SK-N-SH (cell line): ENCODE measurements around the gene FGF18. TPM values are rescaled to one million over a fixed set of nuclear protein-coding genes. Genes with fewer than 3 reads are reported as not detected.

ENCODE experiments used
- CTCF ChIA-PET: fragments of 300-600, 350-600 bp; formaldehyde crosslinking; extraction: SDS; loops from one replicate; lab custom pipeline; 2021; lab: Yijun Ruan, JAX
- POLR2A ChIA-PET: fragments of 350-600 bp; sonication (Branson Sonifier 250); formaldehyde crosslinking; extraction: SDS; loops from one replicate; lab custom pipeline; 2020; ENCODE audit warnings: antibody characterized with exemption, inconsistent platforms; lab: Yijun Ruan, JAX
- DNase-seq: peaks from one replicate; pipeline ENCODE4 v3.0.0; 2012
- H2AFZ ChIP-seq: fragments of 200-600 bp; sonication (generic); 2 replicates; pipeline ENCODE4 v1.8.1; 2016; ENCODE audit warnings: antibody characterized with exemption, mild to moderate bottlenecking, low read depth
- H3F3A ChIP-seq: fragments of 200-600 bp; sonication (generic); replicated peaks from 2 replicates; pipeline ENCODE3; 2016; ENCODE audit warnings: antibody characterized with exemption, mild to moderate bottlenecking; ENCODE audit not compliant: insufficient read depth
- H3K27ac ChIP-seq, 2 experiments: fragments of 200-500 bp in 1 of 2; fragments of 200-600 bp in 1 of 2; sonication (Bioruptor generic) in 1 of 2; sonication (generic), shearing (Covaris generic) in 1 of 2; 2 replicates each; pipeline versions ENCODE4 v1.5.1 to v1.6.1; 2014 to 2016; ENCODE audit warnings: low read depth in 2 of 2, inconsistent platforms in 1 of 2, low read length in 1 of 2, mild to moderate bottlenecking in 1 of 2, mixed read lengths in 1 of 2
- H3K27me3 ChIP-seq: fragments of 200-600 bp; sonication (generic), shearing (Covaris generic); 2 replicates; pipeline ENCODE4 v1.6.1; 2016; ENCODE audit warnings: mixed run types; ENCODE audit not compliant: insufficient read depth
- H3K36me3 ChIP-seq, 2 experiments: fragments of 200-500 bp in 1 of 2; fragments of 200-600 bp in 1 of 2; sonication (Bioruptor generic) in 1 of 2; sonication (generic) in 1 of 2; replicated peaks in 1 of 2; 2 replicates each; pipeline versions ENCODE3 to v1.5.1; 2014 to 2016; ENCODE audit warnings: low read length in 1 of 2, mild to moderate bottlenecking in 1 of 2; ENCODE audit not compliant: insufficient read depth in 2 of 2, control insufficient read depth in 1 of 2
- H3K4me1 ChIP-seq, 2 experiments: fragments of 200-500 bp in 1 of 2; fragments of 200-600 bp in 1 of 2; sonication (Bioruptor generic) in 1 of 2; sonication (generic), shearing (Covaris generic) in 1 of 2; 2 replicates each; pipeline versions ENCODE4 v1.5.1 to v1.6.1; 2014 to 2016; ENCODE audit warnings: low read depth in 1 of 2, low read length in 1 of 2, mixed run types in 1 of 2; ENCODE audit not compliant: insufficient read depth in 2 of 2, control insufficient read depth in 1 of 2
- H3K4me2 ChIP-seq: fragments of 200-600 bp; sonication (generic), shearing (Covaris generic); 2 replicates; pipeline ENCODE4 v1.6.1; 2017; ENCODE audit warnings: mixed run types
- H3K4me3 ChIP-seq, 2 experiments: fragments of 200-500 bp in 1 of 2; fragments of 200-600 bp in 1 of 2; sonication (Bioruptor generic) in 1 of 2; sonication (generic), shearing (Covaris generic) in 1 of 2; 2 replicates each; pipeline versions ENCODE4 v1.5.1 to v1.8.1; 2014 to 2016; ENCODE audit warnings: low read depth in 2 of 2, inconsistent platforms in 1 of 2, low read length in 1 of 2, mild to moderate bottlenecking in 1 of 2, mixed read lengths in 1 of 2, moderate library complexity in 1 of 2
- H3K79me2 ChIP-seq: fragments of 200-600 bp; sonication (generic); 2 replicates; pipeline ENCODE4 v1.8.1; 2017; ENCODE audit warnings: mild to moderate bottlenecking; ENCODE audit not compliant: insufficient read depth
- H3K9ac ChIP-seq: fragments of 200-600 bp; sonication (generic); 2 replicates; pipeline ENCODE4 v1.6.1; 2017; ENCODE audit warnings: mixed run types
- H3K9me2 ChIP-seq: fragments of 200-600 bp; sonication (generic); 2 replicates; pipeline ENCODE4 v1.6.1; 2017; ENCODE audit warnings: mixed run types
- H3K9me3 ChIP-seq: fragments of 200-600 bp; sonication (generic); 2 replicates; pipeline ENCODE4 v1.6.1; 2017; ENCODE audit warnings: mixed run types, mild to moderate bottlenecking, moderate library complexity
- H4K20me1 ChIP-seq: fragments of 200-600 bp; sonication (generic); 2 replicates; pipeline ENCODE4 v1.6.1; 2017; ENCODE audit warnings: mild to moderate bottlenecking, mixed run types; ENCODE audit not compliant: insufficient read depth
- CHD2 ChIP-seq: fragments of 150-350 bp; IDR thresholded peaks from 2 replicates; pipeline ENCODE4 v1.6.1; 2018; ENCODE audit warnings: low read length; ENCODE audit not compliant: partially characterized antibody
- ELF1 ChIP-seq: IDR thresholded peaks from 2 replicates; pipeline ENCODE4 v1.4.0; 2012
- EP300 ChIP-seq, 2 experiments: IDR thresholded peaks; 2 replicates each; pipeline versions ENCODE4 v1.4.0 to v1.6.1; 2012; ENCODE audit warnings: borderline replicate concordance in 1 of 2, low read depth in 1 of 2, low read length in 1 of 2
- EZH2phosphoT487 ChIP-seq: fragments of 200-600 bp; sonication (generic); IDR thresholded peaks from 2 replicates; pipeline ENCODE4 v1.6.1; 2017; ENCODE audit warnings: low read depth, mixed run types, mild to moderate bottlenecking, antibody characterized with exemption, moderate library complexity, borderline replicate concordance
- FOXJ3 ChIP-seq: sonication (generic); formaldehyde crosslinking; IDR thresholded peaks from 2 replicates; pipeline ENCODE4 v1.5.1; 2020; ENCODE audit warnings: mild to moderate bottlenecking, missing genetic modification reagents
- GABPA ChIP-seq: IDR thresholded peaks from 2 replicates; pipeline ENCODE4 v1.4.0; 2012; ENCODE audit warnings: low read depth, mild to moderate bottlenecking
- JUND ChIP-seq: IDR thresholded peaks from 2 replicates; pipeline ENCODE4 v1.4.0; 2012
- MEF2A ChIP-seq: IDR thresholded peaks from 2 replicates; pipeline ENCODE4 v1.4.0; 2012; ENCODE audit warnings: low read depth, borderline replicate concordance
- MXI1 ChIP-seq: IDR thresholded peaks from 2 replicates; pipeline ENCODE4 v1.6.1; 2012; ENCODE audit warnings: mild to moderate bottlenecking, low read depth, low read length, improper control_type of control experiment
- RAD21 ChIP-seq: IDR thresholded peaks from 2 replicates; pipeline ENCODE4 v1.6.1; 2012; ENCODE audit warnings: mild to moderate bottlenecking, low read length
- RCOR1 ChIP-seq: fragments of 150-350 bp; IDR thresholded peaks from 2 replicates; pipeline ENCODE4 v1.6.1; 2017; ENCODE audit warnings: antibody characterized with exemption, low read length
- REST ChIP-seq: IDR thresholded peaks from 2 replicates; pipeline ENCODE4 v1.6.1; 2012; ENCODE audit warnings: mild to moderate bottlenecking, low read depth, low read length, moderate library complexity
- RXRA ChIP-seq: IDR thresholded peaks from 2 replicates; pipeline ENCODE4 v1.4.0; 2012; ENCODE audit warnings: low read depth, mild to moderate bottlenecking, borderline replicate concordance
- SIN3A ChIP-seq: IDR thresholded peaks from 2 replicates; pipeline ENCODE4 v1.6.1; 2012; ENCODE audit warnings: low read depth, mild to moderate bottlenecking, low read length, moderate library complexity, borderline replicate concordance
- TAF1 ChIP-seq: IDR thresholded peaks from 2 replicates; pipeline ENCODE4 v1.6.1; 2012; ENCODE audit warnings: low read depth, mild to moderate bottlenecking, low read length, moderate library complexity, borderline replicate concordance
- TCF12 ChIP-seq: IDR thresholded peaks from 2 replicates; pipeline ENCODE4 v1.4.0; 2012
- USF1 ChIP-seq: IDR thresholded peaks from 2 replicates; pipeline ENCODE4 v1.4.0; 2012; ENCODE audit warnings: low read depth, borderline replicate concordance
- WGBS: methylation state at CpG from one replicate; pipeline ENCODE4 v1.1.6; 2017; ENCODE audit warnings: low lambda C conversion rate; 5-methylcytosine and 5-hydroxymethylcytosine counted together
- polyA plus RNA-seq, 3 experiments: library from polyadenylated mRNA; depleted of rRNA; stranded (reverse); fragments of >200 nt; gene quantifications; 2 replicates each; pipeline ENCODE4 v1.2.3, GENCODE V29; 2012

Gene FGF18
- polyA plus RNA-seq, 1 of the 3 experiments (the other 2 are of a cell fraction), result 0.89 TPM

DNA sequence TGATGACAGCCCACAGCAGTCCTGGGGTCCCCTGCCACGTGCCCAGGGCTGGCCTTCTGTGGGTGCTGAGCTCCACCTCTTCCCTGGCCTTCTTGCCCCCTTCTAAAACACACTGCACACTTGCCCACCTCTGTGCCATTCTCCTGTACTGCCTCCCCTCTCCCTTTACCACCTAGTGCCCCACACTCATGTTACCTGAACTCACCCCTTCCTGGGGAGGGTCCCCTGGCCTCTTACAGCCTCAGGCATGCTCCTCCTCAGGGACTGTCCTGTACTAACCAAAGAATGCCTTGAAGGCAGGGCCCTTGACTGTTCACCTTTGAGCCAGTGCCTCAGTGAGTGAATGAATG, 60.3 kb downstream of the FGF18 start:
- CTCF ChIA-PET, result no interaction called here
- 38% methylated on average over 1 of the region's 1 CpG for WGBS
- Histone ChIP-seq H3K4me3 (no peak overlapping the region), H3F3A (no peaks in the 10 kb centered on the region), H3K4me1 (peaks cover 0 to 4% of the 10 kb centered on the region in 2 experiments; a peak in 1 of 4 replicates), H4K20me1 (no peaks in the 10 kb centered on the region), H3K4me2 (no peak overlapping the region), H3K9me2 (no peaks in the 10 kb centered on the region), H3K79me2 (no peaks in the 10 kb centered on the region), H3K9ac (no peak overlapping the region), H3K27me3 (no peaks in the 10 kb centered on the region), H3K27ac (no peak overlapping the region), H2AFZ (no peak overlapping the region), H3K9me3 (no peaks in the 10 kb centered on the region), H3K36me3 (no peaks in the 10 kb centered on the region)
- POLR2A ChIA-PET, result no interaction called here
- TF ChIP-seq RAD21 (no peak), MEF2A (no peak), ELF1 (no peak), JUND (no peak), RCOR1 (no peak), REST (no peak), EP300 (IDR thresholded peaks at IDR 0.05; ENCODE audit: borderline replicate concordance in 1 of 2, low read depth in 1 of 2, low read length in 1 of 2) (no peak), RXRA (no peak), EZH2phosphoT487 (no peak), MXI1 (no peak), FOXJ3 (no peak), CHD2 (no peak), SIN3A (no peak)
- no peak for DNase-seq

DNA sequence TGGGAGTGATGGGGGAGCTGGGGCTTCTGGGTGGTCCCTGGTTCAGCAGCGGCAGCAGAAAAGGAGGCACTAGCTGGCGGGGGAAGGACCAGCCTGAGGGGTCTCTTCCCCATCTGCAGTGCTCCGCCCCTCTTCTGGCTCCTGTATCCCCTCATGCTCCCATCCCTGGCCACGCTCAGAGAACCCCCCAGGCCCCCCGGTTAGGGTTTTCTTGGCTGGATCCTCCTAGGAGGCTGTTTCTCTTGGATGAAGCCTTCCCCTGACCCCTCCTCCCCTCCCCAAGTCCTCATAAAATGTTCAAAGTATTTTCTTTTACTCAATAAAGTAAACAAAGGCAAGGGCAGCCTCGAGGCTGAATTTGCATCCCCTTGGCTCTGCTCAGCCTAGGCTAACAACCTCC, 60.8 kb downstream of the FGF18 start:
- H3K36me3 ChIP-seq, result no peaks in the 10 kb centered on the region
- H3K27me3 ChIP-seq, result no peaks in the 10 kb centered on the region
- no peak for DNase-seq
- H2AFZ ChIP-seq, result no peak overlapping the region
- H3K4me1 ChIP-seq, result peaks cover 0 to 4% of the 10 kb centered on the region in 2 experiments; a peak in 1 of 4 replicates
- WGBS, result 53% methylated on average over 6 of the region's 6 CpGs
- H3F3A ChIP-seq, result no peaks in the 10 kb centered on the region
- no peak overlapping the region for H3K4me2 ChIP-seq
- H4K20me1 ChIP-seq, result no peaks in the 10 kb centered on the region
- no peak overlapping the region for H3K27ac ChIP-seq
- TF ChIP-seq SIN3A (no peak), USF1 (no peak), EP300 (IDR thresholded peaks at IDR 0.05; ENCODE audit: borderline replicate concordance in 1 of 2, low read depth in 1 of 2, low read length in 1 of 2) (no peak), GABPA (no peak), TCF12 (no peak), TAF1 (no peak), REST (no peak), RAD21 (no peak)
- TF ChIP-seq, all 33 proteins: peak for 0
- Histone ChIP-seq H3K9me2 (no peaks in the 10 kb centered on the region), H3K4me3 (no peak overlapping the region), H3K9me3 (no peaks in the 10 kb centered on the region), H3K9ac (no peak overlapping the region), H3K79me2 (no peaks in the 10 kb centered on the region)
- ChIA-PET POLR2A (no interaction called here), CTCF (no interaction called here)
